ENCODE results near the gene GAS2L1.

Gene GAS2L1

GRCh38 chr22:29300807-29301601, 5.4 kb upstream of the GAS2L1 start:
- peaks cover 28% of the 10 kb centered on the region for H3K4me1 Mint-ChIP-seq
- H3K27ac Mint-ChIP-seq: peak overlapping the region in 1 of 2 donors; percentile 9
- H3K9me3 Mint-ChIP-seq: no peaks in the 10 kb centered on the region
- ATAC-seq (peak; percentile 19), DNase-seq (no peak)
- H3K27me3 Mint-ChIP-seq: peaks cover 20% of the 10 kb centered on the region
- no peak overlapping the region for H3K4me3 Mint-ChIP-seq

- DNase-seq: no peak
- no peak for ATAC-seq
- Mint-ChIP-seq H3K4me3 (no peak overlapping the region), H3K9me3 (no peaks in the 10 kb centered on the region), H3K4me1 (peaks cover 35% of the 10 kb centered on the region), H3K27ac (peak overlapping the region in 1 of 2 donors; percentile 20), H3K27me3 (peaks cover 28% of the 10 kb centered on the region)
Measured at GRCh38 chr22:29301716-29302401, 4.6 kb upstream of the GAS2L1 start.

- peak overlapping the region in 1 of 2 donors; percentile 20 for H3K27ac Mint-ChIP-seq
- DNase-seq (no peak), ATAC-seq (no peak)
- H3K27me3 Mint-ChIP-seq: peaks cover 30% of the 10 kb centered on the region
- peaks cover 36% of the 10 kb centered on the region for H3K4me1 Mint-ChIP-seq
- H3K4me3 Mint-ChIP-seq: no peak overlapping the region
- no peaks in the 10 kb centered on the region for H3K9me3 Mint-ChIP-seq
Measured at GRCh38 chr22:29302402-29302680, 4.1 kb upstream of the GAS2L1 start.

DNA sequence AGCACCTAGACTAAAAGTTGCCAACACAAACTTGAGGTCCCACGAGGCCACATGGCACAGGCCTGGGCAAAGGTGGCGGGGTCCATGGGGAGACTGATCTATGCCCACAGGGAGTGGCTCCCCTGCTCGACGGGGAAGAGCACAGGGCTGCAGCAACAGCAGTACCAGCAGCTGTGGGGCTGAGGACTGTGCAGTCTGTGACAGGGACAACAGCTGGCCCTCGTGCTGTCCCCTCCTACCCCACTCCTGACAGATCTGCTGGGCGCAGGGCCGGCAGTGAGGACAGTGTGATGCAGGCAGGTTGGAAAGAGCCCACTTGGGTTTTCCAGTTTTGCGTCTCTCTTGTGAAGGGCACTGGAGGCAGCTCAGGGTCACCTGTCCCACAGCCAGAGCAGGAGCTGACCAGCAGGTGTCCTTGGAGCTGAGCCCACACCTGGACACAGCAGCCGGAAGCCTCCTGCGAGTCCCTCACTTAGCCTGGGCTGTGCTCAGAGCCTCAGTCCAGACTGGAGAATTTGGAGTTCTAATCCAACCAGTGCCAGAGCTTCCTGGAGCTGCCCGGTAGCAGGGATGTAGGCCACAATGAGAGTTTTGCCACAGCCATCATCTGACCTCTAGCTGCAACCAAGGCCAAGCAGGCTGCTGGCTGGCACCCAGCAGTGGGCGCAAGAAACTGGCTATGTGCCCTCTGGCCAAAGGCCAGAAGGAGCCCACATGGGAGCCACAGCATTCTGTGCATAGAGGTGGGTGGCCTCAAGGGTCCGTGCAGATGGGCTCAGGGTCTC, 3.6 kb upstream of the GAS2L1 start:
- H3K27ac Mint-ChIP-seq: no peak overlapping the region
- ATAC-seq: no peak
- H3K4me3 Mint-ChIP-seq: no peak overlapping the region

DNA sequence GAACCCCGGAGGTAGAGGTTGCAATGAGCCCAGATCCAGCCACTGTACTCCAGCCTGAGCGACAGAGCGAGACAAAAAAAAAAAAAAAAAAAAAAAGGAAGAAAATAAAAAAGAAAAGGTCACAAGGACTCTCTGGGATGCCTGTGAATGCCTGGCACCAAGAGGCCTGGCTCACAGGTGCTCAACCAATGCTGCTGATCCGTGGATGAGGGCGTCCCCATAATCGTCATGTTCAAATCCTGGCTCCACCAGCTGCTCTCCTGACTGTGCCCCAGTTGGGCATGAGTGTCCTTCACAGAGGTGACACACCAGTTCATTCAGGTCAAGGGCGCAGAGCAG, 645 bp upstream of the GAS2L1 start:
- Mint-ChIP-seq H3K9me3 (no peaks in the 10 kb centered on the region), H3K27me3 (peaks cover 47% of the 10 kb centered on the region), H3K4me1 (peaks cover 49% of the 10 kb centered on the region), H3K4me3 (peak overlapping the region; percentile 75 to 87), H3K27ac (no peak overlapping the region)
- DNase-seq (no peak), ATAC-seq (no peak)

More for the DNA sequence above, 3.6 kb upstream of the GAS2L1 start:
- peaks cover 37% of the 10 kb centered on the region for H3K4me1 Mint-ChIP-seq
- no peaks in the 10 kb centered on the region for H3K9me3 Mint-ChIP-seq
- H3K27me3 Mint-ChIP-seq: peaks cover 35% of the 10 kb centered on the region
- DNase-seq: no peak

DNA sequence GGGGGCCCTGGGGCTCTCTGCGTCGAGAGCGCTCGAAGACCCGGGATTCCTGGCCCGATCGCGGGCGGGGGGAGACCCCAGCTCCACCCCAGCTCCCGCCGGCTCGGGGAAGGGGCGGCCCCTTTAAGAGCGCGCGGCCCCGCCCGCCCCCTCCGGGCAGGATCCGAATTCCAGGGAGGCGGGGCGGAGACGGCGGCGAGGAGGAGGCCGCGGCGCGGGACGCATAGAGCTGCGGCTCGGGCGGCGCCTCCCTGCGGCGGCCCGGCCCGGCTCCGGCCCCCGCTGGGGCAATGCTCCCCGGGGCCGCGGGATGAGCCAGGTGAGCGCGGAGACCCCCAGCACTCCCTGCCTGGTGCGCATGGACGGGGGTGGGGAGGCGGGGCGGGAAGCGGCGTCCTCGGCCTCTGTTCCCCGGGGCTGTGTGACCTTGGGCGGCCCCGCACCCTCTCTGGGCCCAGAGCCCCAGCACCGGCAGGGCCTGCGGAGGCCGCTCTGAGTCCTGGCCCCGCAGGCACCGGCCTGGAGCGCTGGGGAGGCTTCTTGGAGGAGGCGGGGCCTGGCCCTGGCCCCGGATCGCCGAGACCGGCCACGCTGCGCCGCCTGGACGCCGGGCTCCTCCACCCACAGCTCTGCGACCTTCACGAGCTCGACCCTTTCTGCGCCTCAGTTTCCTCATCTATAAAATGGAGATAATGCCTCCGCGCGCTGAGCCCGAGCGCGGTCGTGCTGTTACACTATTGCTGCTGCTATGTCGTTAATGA, 565 bp downstream of the GAS2L1 start:
- H3K4me3 Mint-ChIP-seq: peak overlapping the region; percentile 82 to 87
- H3K27ac Mint-ChIP-seq: no peak overlapping the region
- H3K4me1 Mint-ChIP-seq: peaks cover 54% of the 10 kb centered on the region
- ATAC-seq (peak; percentile 19), DNase-seq (peak in 1 of 2 donors; percentile 26)
- no peaks in the 10 kb centered on the region for H3K9me3 Mint-ChIP-seq
- peaks cover 56% of the 10 kb centered on the region for H3K27me3 Mint-ChIP-seq

DNA sequence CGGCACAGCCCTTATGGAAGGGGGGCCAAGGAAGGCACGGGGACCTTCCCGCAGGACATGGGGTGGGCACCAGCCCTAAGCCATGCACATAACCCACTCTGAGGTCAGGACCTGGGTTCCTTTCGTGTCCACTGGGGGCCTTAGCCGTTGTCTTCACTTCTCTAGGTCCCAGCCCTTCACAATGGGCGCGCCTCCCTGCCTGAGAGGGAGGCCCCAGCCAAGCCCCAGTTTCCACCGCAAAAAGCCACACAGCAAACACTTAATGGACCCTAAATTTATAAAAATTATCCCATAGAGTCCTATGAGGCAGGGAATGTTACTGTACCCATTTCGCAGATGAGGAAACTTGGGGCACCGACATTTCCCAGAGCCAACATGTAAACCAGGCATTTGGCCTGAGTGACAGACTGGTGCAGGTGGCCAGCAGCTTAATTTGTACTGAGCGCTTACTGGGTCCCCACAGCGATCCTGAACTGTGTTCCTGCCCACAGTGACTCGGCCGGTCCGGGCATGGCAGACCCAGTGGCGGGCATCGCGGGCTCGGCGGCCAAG, 1.2 kb downstream of the GAS2L1 start:
- H3K27me3 Mint-ChIP-seq: peaks cover 63% of the 10 kb centered on the region
- H3K9me3 Mint-ChIP-seq: no peaks in the 10 kb centered on the region
- H3K27ac Mint-ChIP-seq: no peak overlapping the region
- ATAC-seq (no peak), DNase-seq (no peak)
- H3K4me3 Mint-ChIP-seq: peak overlapping the region; percentile 80 to 82
- H3K4me1 Mint-ChIP-seq: peaks cover 55% of the 10 kb centered on the region

GRCh38 chr22:29308148-29308790, 1.8 kb downstream of the GAS2L1 start:
- DNase-seq (no peak), ATAC-seq (no peak)
- H3K4me1 Mint-ChIP-seq: peaks cover 61% of the 10 kb centered on the region
- H3K27ac Mint-ChIP-seq: no peak overlapping the region
- peak overlapping the region; percentile 2 to 12 for H3K4me3 Mint-ChIP-seq
- peaks cover 69% of the 10 kb centered on the region for H3K27me3 Mint-ChIP-seq
- no peaks in the 10 kb centered on the region for H3K9me3 Mint-ChIP-seq

DNA sequence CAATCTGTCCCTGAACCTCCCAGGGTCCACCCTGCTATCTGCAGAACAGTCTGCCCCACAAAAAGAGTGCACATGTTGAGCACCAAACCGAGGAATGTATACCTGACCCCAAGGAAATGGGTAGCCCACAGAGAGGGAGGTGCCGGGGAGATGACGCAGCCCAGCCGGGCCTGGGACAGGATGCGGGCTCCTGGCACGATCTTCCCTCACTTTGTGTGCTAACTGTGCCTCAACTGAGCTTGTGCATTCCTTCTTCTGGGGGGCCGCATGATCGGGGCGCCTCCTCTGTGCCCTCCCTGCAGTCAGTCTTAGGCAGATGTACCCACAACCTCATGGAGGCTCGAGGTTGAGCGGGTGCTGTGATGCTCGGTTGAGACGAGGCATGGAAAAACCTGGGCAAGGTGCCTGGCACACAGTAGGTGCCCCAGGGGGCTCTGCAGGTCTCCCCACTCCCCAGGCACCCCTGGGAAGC, 2.4 kb downstream of the GAS2L1 start:
- H3K27ac Mint-ChIP-seq: no peak overlapping the region
- peaks cover 67% of the 10 kb centered on the region for H3K4me1 Mint-ChIP-seq
- peak overlapping the region; percentile 2 to 12 for H3K4me3 Mint-ChIP-seq
- DNase-seq (peak; percentile 28 to 71), ATAC-seq (peak; percentile 74)
- H3K9me3 Mint-ChIP-seq: no peaks in the 10 kb centered on the region
- peaks cover 74% of the 10 kb centered on the region for H3K27me3 Mint-ChIP-seq

DNA sequence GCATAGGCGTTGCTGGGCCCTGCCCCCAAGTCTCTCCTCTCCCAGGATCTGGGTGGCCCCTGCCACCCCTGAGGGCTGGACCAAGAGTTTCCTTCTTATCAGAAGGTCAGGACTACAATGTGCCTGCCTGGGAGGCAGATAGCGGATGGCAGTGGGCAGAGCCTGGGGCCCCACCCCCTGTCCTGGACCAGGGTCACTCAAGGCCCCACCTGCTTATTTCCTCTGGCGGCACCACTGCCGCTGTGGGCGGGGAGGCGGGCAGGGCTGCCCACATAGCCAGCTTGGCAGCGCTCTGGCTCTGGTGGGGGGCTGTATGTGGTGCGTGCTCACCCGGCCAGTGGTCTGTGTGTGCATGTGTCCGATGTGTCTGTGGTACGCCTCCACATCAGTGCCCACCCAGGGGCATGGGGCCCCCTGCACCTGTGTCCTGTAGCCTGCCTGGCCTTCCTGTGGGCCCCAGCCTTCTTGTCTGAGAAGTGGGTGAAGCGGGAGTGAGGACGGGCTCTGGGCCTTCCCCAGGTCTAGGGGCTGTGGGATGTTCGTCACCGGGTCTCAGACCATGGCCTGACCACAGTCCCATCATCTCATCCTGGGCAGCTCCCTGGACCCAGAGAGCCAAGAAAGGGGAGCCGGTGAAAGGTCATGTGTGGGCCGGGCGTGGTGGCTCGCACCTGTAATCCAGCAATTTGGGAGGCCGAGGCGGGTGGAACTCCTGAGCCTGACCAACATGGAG, 3.0 kb downstream of the GAS2L1 start:
- H3K4me1 Mint-ChIP-seq: peaks cover 74% of the 10 kb centered on the region
- H3K4me3 Mint-ChIP-seq: no peak overlapping the region
- H3K9me3 Mint-ChIP-seq: no peaks in the 10 kb centered on the region
- peak in 1 of 2 donors; percentile 8 for DNase-seq
- peaks cover 76% of the 10 kb centered on the region for H3K27me3 Mint-ChIP-seq
- no peak for ATAC-seq
- H3K27ac Mint-ChIP-seq: no peak overlapping the region

- DNase-seq (no peak), ATAC-seq (no peak)
- H3K27me3 Mint-ChIP-seq: peaks cover 73% of the 10 kb centered on the region
- H3K9me3 Mint-ChIP-seq: no peaks in the 10 kb centered on the region
- H3K4me3 Mint-ChIP-seq: no peak overlapping the region
- peaks cover 74% of the 10 kb centered on the region for H3K4me1 Mint-ChIP-seq
- no peak overlapping the region for H3K27ac Mint-ChIP-seq
Measured at GRCh38 chr22:29310065-29310862, 3.8 kb downstream of the GAS2L1 start.

DNA sequence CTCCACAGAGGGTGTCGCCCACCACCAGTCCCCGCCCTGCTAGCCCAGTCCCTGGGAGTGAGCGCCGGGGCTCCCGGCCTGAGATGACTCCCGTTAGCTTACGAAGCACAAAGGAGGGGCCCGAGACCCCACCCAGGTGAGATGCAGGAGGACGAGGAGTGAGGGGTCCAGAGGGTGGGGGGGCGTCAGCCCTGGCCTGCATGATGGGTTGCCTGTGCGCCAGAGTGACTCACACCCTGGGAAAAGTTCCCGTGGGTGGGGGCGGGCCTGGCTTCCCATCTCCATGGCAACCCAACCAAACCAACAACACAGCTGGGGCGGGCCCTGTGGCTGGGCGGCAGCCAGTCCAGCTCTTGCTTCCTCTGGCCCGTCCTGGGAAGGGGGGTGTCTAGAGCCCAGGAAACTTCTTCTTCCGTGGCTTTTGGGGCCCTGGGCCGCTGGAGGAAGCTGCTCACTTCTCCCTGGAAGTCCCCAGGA, 4.5 kb downstream of the GAS2L1 start:
- H3K4me3 Mint-ChIP-seq: peak overlapping the region in 1 of 2 donors; percentile 31
- peak overlapping the region in 1 of 2 donors; percentile 19 for H3K27ac Mint-ChIP-seq

DNA sequence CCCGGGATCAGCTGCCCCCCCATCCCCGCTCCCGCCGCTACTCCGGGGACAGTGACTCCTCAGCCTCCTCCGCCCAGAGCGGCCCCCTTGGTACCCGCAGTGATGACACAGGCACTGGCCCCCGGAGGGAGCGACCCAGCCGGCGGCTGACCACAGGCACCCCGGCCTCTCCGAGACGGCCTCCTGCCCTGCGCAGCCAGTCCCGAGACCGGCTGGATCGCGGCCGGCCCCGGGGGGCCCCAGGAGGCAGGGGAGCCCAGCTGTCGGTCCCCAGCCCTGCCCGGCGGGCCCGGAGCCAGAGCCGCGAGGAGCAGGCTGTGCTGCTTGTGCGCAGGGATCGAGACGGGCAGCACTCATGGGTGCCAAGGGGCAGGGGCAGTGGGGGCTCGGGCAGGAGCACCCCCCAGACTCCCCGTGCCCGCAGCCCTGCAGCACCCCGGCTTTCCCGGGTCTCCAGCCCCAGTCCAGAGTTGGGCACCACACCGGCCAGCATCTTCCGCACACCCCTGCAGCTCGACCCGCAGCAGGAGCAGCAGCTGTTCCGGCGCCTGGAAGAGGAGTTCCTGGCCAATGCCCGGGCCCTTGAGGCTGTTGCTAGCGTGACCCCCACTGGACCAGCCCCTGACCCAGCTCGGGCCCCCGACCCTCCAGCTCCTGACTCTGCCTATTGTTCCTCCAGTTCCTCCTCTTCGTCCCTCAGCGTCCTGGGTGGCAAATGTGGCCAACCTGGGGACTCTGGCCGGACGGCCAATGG, 5.2 kb downstream of the GAS2L1 start:
- Mint-ChIP-seq H3K9me3 (no peaks in the 10 kb centered on the region), H3K27me3 (peaks cover 69% of the 10 kb centered on the region), H3K4me1 (peaks cover 60% of the 10 kb centered on the region), H3K4me3 (no peak overlapping the region), H3K27ac (no peak overlapping the region)
- no peak for ATAC-seq
- DNase-seq: no peak

More for the DNA sequence above, 4.5 kb downstream of the GAS2L1 start:
- Mint-ChIP-seq H3K9me3 (no peaks in the 10 kb centered on the region), H3K27me3 (peaks cover 69% of the 10 kb centered on the region), H3K4me1 (peaks cover 68% of the 10 kb centered on the region)
- DNase-seq: peak; percentile 57 to 80
- peak; percentile 45 for ATAC-seq

All from stimulated activated naive CD8-positive, alpha-beta T cell treated with anti-CD3 and anti-CD28 coated beads, Interleukin-15, amount 100 ng/mL, for 72 hours (primary cell).